BE2C (cell line): ENCODE data around the gene JPH4.
"Not testable (repeated sequence)": the region's sequence is repeated elsewhere in the genome, so short reads cannot be mapped to it uniquely, and the experiment has no call there.

Experiments
- DNase-seq: peaks from one replicate; pipeline ENCODE4 v3.0.0-alpha.2; 2020
- H3K27me3 ChIP-seq: fragments of 250-450 bp; sonication (Bioruptor Pico); 2 replicates; pipeline ENCODE4 v1.5.1; 2020; ENCODE audit warnings: mild to moderate bottlenecking
- H3K36me3 ChIP-seq: fragments of 250-450 bp; sonication (Bioruptor Pico); 2 replicates; pipeline ENCODE4 v1.5.1; 2020; ENCODE audit warnings: mild to moderate bottlenecking
- H3K4me1 ChIP-seq: fragments of 250-450 bp; sonication (Bioruptor Pico); 2 replicates; pipeline ENCODE4 v1.5.1; 2020
- H3K4me3 ChIP-seq: 2 replicates; pipeline ENCODE4 v1.5.1; 2011; ENCODE audit warnings: low read depth, low read length
- H3K9me3 ChIP-seq: fragments of 250-450 bp; sonication (Bioruptor Pico); 2 replicates; pipeline ENCODE4 v1.5.1; 2020
- CTCF ChIP-seq: IDR thresholded peaks from 2 replicates; pipeline ENCODE4 v1.5.1; 2012; ENCODE audit warnings: mild to moderate bottlenecking, low read depth, low read length

Gene JPH4

GRCh38 chr14:23538785-23539184 is 39.8 kb downstream of the JPH4 start:
- DNase-seq = no peak
- Histone ChIP-seq H3K9me3 (no peaks in the 10 kb centered on the region), H3K4me3 (no peak overlapping the region), H3K4me1 (peaks cover 6% of the 10 kb centered on the region), H3K36me3 (no peaks in the 10 kb centered on the region; the same call in 1 of the 2 replicates), H3K27me3 (no peaks in the 10 kb centered on the region)
- no peak for TF ChIP-seq CTCF

GRCh38 chr14:23538050-23538718 is 40.4 kb downstream of the JPH4 start:
- Histone ChIP-seq H3K9me3 (no peaks in the 10 kb centered on the region), H3K4me1 (peaks cover 6% of the 10 kb centered on the region), H3K27me3 (no peaks in the 10 kb centered on the region), H3K4me3 (no peak overlapping the region), H3K36me3 (no peaks in the 10 kb centered on the region; the same call in 1 of the 2 replicates)
- no peak for TF ChIP-seq CTCF
- DNase-seq = no peak

- no peak for DNase-seq
- no peak overlapping the region for H3K4me3 ChIP-seq
- H3K4me1 ChIP-seq = peaks cover 6% of the 10 kb centered on the region
Observed at GRCh38 chr14:23537351-23538049, 41.1 kb downstream of the JPH4 start.

GRCh38 chr14:23536906-23537305 is 41.7 kb downstream of the JPH4 start:
- H3K9me3 ChIP-seq, H3K27me3 ChIP-seq, H3K4me1 ChIP-seq, DNase-seq, H3K36me3 ChIP-seq, H3K4me3 ChIP-seq: not testable (repeated sequence)

More at GRCh38 chr14:23537351-23538049, 41.1 kb downstream of the JPH4 start:
- no peak for TF ChIP-seq CTCF
- Histone ChIP-seq H3K36me3 (no peaks in the 10 kb centered on the region), H3K27me3 (no peaks in the 10 kb centered on the region), H3K9me3 (no peaks in the 10 kb centered on the region)

- no peak for TF ChIP-seq CTCF
- Histone ChIP-seq H3K36me3 (no peaks in the 10 kb centered on the region), H3K4me3 (no peak overlapping the region), H3K27me3 (no peaks in the 10 kb centered on the region), H3K9me3 (no peaks in the 10 kb centered on the region), H3K4me1 (peaks cover 6% of the 10 kb centered on the region)
- no peak for DNase-seq
Observed at GRCh38 chr14:23536494-23536893, 42.1 kb downstream of the JPH4 start.

GRCh38 chr14:23535943-23536342 is 42.6 kb downstream of the JPH4 start:
- peaks cover 6% of the 10 kb centered on the region for H3K4me1 ChIP-seq
- no peak for DNase-seq

More at GRCh38 chr14:23535943-23536342, 42.6 kb downstream of the JPH4 start:
- Histone ChIP-seq H3K9me3 (no peaks in the 10 kb centered on the region), H3K4me3 (no peak overlapping the region), H3K36me3 (no peaks in the 10 kb centered on the region), H3K27me3 (no peaks in the 10 kb centered on the region)
- no peak for TF ChIP-seq CTCF
